GM12865 (cell line): ENCODE data around the gene CACNG4.

Source experiments
- DNase-seq: peaks from one replicate; pipeline ENCODE4 v3.0.0; 2010; ENCODE audit warnings: low read depth
- H3K4me3 ChIP-seq: 2 replicates; pipeline ENCODE4 v1.5.1; 2011; ENCODE audit warnings: mild to moderate bottlenecking, low read depth, low read length, control low read depth
- CTCF ChIP-seq: IDR thresholded peaks from 2 replicates; pipeline ENCODE4 v1.5.1; 2011; ENCODE audit warnings: low read length, control low read depth, low read depth, inconsistent platforms; ENCODE audit not compliant: insufficient read depth; ENCODE audit errors: missing control alignments

The CACNG4 gene

GRCh38 chr17:66963909-66964771 is at the start of gene CACNG4:
Gene CACNG4, plus strand, starts transcription at chr17:66964707. Its CDS starts 205 bp downstream, at chr17:66964912.
- no peak for TF ChIP-seq CTCF
- DNase-seq, result no peak
- H3K4me3 ChIP-seq, result peak within 1 kb of the TSS; percentile 36

GRCh38 chr17:66915204-66915611 is 49.3 kb upstream of the CACNG4 start:
- DNase-seq, result peak; percentile 21
- no peak overlapping the region for H3K4me3 ChIP-seq
- TF ChIP-seq CTCF, result no peak

GRCh38 chr17:66915792-66916191 is 48.7 kb upstream of the CACNG4 start:
- H3K4me3 ChIP-seq, result no peak overlapping the region
- TF ChIP-seq CTCF, result no peak
- no peak for DNase-seq

GRCh38 chr17:66916946-66917345 is 47.6 kb upstream of the CACNG4 start:
- TF ChIP-seq CTCF, result no peak
- no peak overlapping the region for H3K4me3 ChIP-seq
- DNase-seq, result no peak

GRCh38 chr17:66918896-66919295 is 45.6 kb upstream of the CACNG4 start:
- no peak overlapping the region for H3K4me3 ChIP-seq
- no peak for TF ChIP-seq CTCF
- no peak for DNase-seq

DNA sequence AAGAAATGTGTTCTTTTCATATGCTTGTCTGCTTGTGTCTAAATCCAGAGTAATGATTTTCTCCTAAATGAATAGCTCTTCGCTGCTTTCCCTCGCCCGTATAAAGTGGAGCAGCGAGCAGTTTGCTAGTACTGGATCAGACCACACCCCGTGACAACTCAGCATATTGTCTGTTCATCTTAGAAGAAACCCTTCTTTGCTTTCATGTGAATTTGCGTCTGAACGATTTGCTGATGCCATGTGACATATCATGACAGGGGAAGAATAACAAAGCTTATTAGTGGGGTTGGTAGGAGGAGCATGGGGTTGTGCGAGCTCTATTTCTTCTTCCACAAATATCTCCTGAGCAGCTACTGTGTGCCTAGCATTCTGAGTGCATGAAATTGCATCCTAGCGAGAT is 44.1 kb upstream of the CACNG4 start:
- TF ChIP-seq CTCF, result no peak
- H3K4me3 ChIP-seq, result no peak overlapping the region
- DNase-seq, result no peak

GRCh38 chr17:66920950-66921349 is 43.6 kb upstream of the CACNG4 start:
- no peak for DNase-seq
- H3K4me3 ChIP-seq, result no peak overlapping the region
- no peak for TF ChIP-seq CTCF
